Measurements from ENCODE around the gene BMAL1. TPM values are rescaled to one million over a fixed set of nuclear protein-coding genes. Genes with fewer than 3 reads are reported as not detected.
A peak's percentile ranks its signal among the peaks of the same experiment; 100 is the strongest.

The BMAL1 gene
- total and polyA plus RNA-seq, 2 donors (not counting 3 experiments of a cell fraction or from before 2014, with no cell fraction given), result 5.8 to 10.1 TPM

DNA sequence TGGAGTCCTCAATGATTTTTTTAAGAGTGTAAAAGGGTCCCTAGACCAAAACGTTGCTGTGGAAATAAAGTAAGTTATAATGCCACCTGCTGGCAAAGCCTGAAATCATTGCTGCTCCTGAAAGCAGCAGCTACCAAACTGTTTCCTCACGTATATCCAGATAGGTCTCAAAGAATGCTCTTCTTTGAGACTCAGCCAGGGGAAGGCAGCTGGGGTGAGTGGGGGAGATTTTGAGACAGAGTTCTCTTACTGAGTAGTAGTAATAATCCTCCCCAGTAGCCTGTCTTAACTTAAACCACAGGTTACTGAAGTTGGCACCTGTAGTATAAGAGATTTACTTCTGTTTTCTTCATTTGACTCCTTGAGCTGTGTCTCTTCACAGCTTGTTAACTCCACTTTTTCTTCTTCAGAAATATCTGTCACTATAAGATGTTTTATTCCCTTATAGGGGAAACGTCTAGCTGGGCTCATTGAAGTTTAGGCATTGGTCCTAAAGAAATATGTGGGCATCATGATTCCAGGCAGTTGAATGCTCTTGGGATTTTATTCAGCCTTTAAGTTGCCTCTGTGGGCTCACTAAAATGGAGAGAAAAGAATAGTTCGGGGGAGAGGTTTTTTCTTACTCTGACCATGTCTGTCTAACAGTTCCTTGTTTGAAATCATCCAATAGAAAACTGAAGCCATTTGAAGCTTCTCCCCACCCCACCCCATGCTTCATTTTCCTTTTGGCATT is 107.5 kb downstream of the BMAL1 start:
- no peaks in the 10 kb centered on the region for H3K9me1 ChIP-seq (replicated peaks; ENCODE audit: control insufficient read depth, extremely low read depth, insufficient read depth, low read length)
- POLR2A ChIA-PET, result interaction anchor here (1.8 kb wide), 1 partner anchor 78 kb away, joined by 4 read pairs; the partner anchor contains the start of gene BTBD10
- H3K4me3 ChIP-seq (replicated peaks in 1 of 3; ENCODE audit: insufficient read depth in 1 of 3, low read depth in 1 of 3, low read length in 3 of 3), result no peak overlapping the region
- H3K27ac ChIP-seq (ENCODE audit: insufficient read depth, low read depth, low read length), result no peak overlapping the region
- FAIRE-seq, result peak; percentile 86
- no peaks in the 10 kb centered on the region for H3K79me2 ChIP-seq (ENCODE audit: control insufficient read depth, insufficient read depth, low read length)
- TF ChIP-seq FOS (IDR thresholded peaks at IDR 0.05; ENCODE audit: borderline replicate concordance, insufficient read depth, low read length) (no peak), POLR2AphosphoS5 (IDR thresholded peaks at IDR 0.05; ENCODE audit: insufficient read depth, low read depth, low read length) (no peak), GATA2 (IDR thresholded peaks at IDR 0.05; ENCODE audit: insufficient read depth, insufficient read length, low read depth, low read length) (no peak), EZH2 (IDR thresholded peaks at IDR 0.05; ENCODE audit: borderline replicate concordance, low read depth, low read length, severe bottlenecking) (no peak), JUN (IDR thresholded peaks at IDR 0.05; ENCODE audit: borderline replicate concordance, insufficient read depth, insufficient read length, low read depth) (no peak), POLR2A (IDR thresholded peaks at IDR 0.05; ENCODE audit: low read depth, low read length) (no peak)
- TF ChIP-seq, protein P1, sequence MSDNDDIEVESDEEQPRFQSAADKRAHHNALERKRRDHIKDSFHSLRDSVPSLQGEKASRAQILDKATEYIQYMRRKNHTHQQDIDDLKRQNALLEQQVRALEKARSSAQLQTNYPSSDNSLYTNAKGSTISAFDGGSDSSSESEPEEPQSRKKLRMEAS (IDR thresholded peaks at IDR 0.05; ENCODE audit: insufficient read depth, insufficient read length), result no peak
- TF ChIP-seq, protein P2, sequence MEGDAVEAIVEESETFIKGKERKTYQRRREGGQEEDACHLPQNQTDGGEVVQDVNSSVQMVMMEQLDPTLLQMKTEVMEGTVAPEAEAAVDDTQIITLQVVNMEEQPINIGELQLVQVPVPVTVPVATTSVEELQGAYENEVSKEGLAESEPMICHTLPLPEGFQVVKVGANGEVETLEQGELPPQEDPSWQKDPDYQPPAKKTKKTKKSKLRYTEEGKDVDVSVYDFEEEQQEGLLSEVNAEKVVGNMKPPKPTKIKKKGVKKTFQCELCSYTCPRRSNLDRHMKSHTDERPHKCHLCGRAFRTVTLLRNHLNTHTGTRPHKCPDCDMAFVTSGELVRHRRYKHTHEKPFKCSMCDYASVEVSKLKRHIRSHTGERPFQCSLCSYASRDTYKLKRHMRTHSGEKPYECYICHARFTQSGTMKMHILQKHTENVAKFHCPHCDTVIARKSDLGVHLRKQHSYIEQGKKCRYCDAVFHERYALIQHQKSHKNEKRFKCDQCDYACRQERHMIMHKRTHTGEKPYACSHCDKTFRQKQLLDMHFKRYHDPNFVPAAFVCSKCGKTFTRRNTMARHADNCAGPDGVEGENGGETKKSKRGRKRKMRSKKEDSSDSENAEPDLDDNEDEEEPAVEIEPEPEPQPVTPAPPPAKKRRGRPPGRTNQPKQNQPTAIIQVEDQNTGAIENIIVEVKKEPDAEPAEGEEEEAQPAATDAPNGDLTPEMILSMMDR (IDR thresholded peaks at IDR 0.05; ENCODE audit: extremely low read depth in 1 of 2, insufficient read depth in 1 of 2, low read depth in 1 of 2, low read length in 2 of 2), result peak; percentile 50 to 58
- no peak overlapping the region for H3K9ac ChIP-seq (replicated peaks; ENCODE audit: extremely low read depth, insufficient read depth, low read length)
- H3K4me1 ChIP-seq (ENCODE audit: control insufficient read depth, extremely low read depth, insufficient read depth, low read length), result no peaks in the 10 kb centered on the region
- H3K36me3 ChIP-seq (ENCODE audit: control insufficient read depth in 2 of 2, extremely low read depth in 1 of 2, insufficient read depth in 2 of 2, low read length in 2 of 2), result peaks cover 6 to 13% of the 10 kb centered on the region in 2 experiments
- H3K9me3 ChIP-seq (replicated peaks; ENCODE audit: control insufficient read depth, insufficient read depth, low read length), result no peaks in the 10 kb centered on the region
- no TSS peak for BruUV-seq (replicated peaks)
- CTCF ChIA-PET, result interaction anchor here (0.6 to 3.4 kb wide), 47 partner anchors 8 to 1096 kb away, joined by 3 to 144 read pairs (median 4); partner anchors contain the start of gene BTBD10
- no peaks in the 10 kb centered on the region for H4K20me1 ChIP-seq (replicated peaks; ENCODE audit: control insufficient read depth, extremely low read depth, insufficient read depth, low read length)
- intact Hi-C loops (cut with micrococcal nuclease) (loop anchor here (1.0 kb wide), 4 partner anchors 31 to 202 kb away; partner anchors contain the start of gene BTBD10), dilution Hi-C loops (cut with MboI; ENCODE audit: extremely low pct_ligation_motif_present, low sequenced_read_pairs) (no loop called here)
- H3K27me3 ChIP-seq (ENCODE audit: control insufficient read depth in 2 of 2, insufficient read depth in 2 of 2, low read length in 2 of 2), result no peaks in the 10 kb centered on the region
- DNase-seq (ENCODE audit: low read depth, low spot score), result peak; percentile 65
- no peak overlapping the region for H3K4me2 ChIP-seq (ENCODE audit: insufficient read depth, low read length)
- H2AFZ ChIP-seq (ENCODE audit: low read depth, low read length), result no peak overlapping the region
